ENCODE data around the gene KLHL41.
"Not testable (repeated sequence)": the region's sequence is repeated elsewhere in the genome, so short reads cannot be mapped to it uniquely, and the experiment has no call there.

The KLHL41 gene

GRCh38 chr2:169510496-169510895, 994 bp downstream of the KLHL41 start:
- no peak for DNase-seq (ENCODE audit: low read depth)

GRCh38 chr2:169511818-169512217, 2.3 kb downstream of the KLHL41 start:
- no peak for DNase-seq (ENCODE audit: low read depth)

- DNase-seq (ENCODE audit: low read depth) = peak; percentile 3
These were observed 3.0 kb downstream of the KLHL41 start for GRCh38 chr2:169512525-169512924.

- DNase-seq (ENCODE audit: low read depth) = no peak
These were observed 3.6 kb downstream of the KLHL41 start for GRCh38 chr2:169513094-169513493.

- DNase-seq (ENCODE audit: low read depth) = no peak
These were observed 4.4 kb downstream of the KLHL41 start for GRCh38 chr2:169513926-169514325.

- not testable (repeated sequence) for DNase-seq (ENCODE audit: low read depth)
These were observed 5.3 kb downstream of the KLHL41 start for GRCh38 chr2:169514758-169515157.

GRCh38 chr2:169516488-169516995, 7.0 kb downstream of the KLHL41 start:
- DNase-seq (ENCODE audit: low read depth) = not testable (repeated sequence)

- DNase-seq (ENCODE audit: low read depth) = no peak
These were observed 11.4 kb downstream of the KLHL41 start for GRCh38 chr2:169520896-169521295.

GRCh38 chr2:169523681-169524080, 14.2 kb downstream of the KLHL41 start:
- no peak for DNase-seq (ENCODE audit: low read depth)

- DNase-seq (ENCODE audit: low read depth) = no peak
These were observed 15.9 kb downstream of the KLHL41 start for GRCh38 chr2:169525434-169525833.

- no peak for DNase-seq (ENCODE audit: low read depth)
These were observed 16.9 kb downstream of the KLHL41 start for GRCh38 chr2:169526451-169526850.

GRCh38 chr2:169528271-169528701, 18.8 kb downstream of the KLHL41 start:
- peak; percentile 30 for DNase-seq (ENCODE audit: low read depth)

GRCh38 chr2:169539460-169539859, 30.0 kb downstream of the KLHL41 start:
- DNase-seq (ENCODE audit: low read depth) = not testable (repeated sequence)

GRCh38 chr2:169540146-169540545, 30.6 kb downstream of the KLHL41 start:
- no peak for DNase-seq (ENCODE audit: low read depth)

GRCh38 chr2:169542433-169542832, 32.9 kb downstream of the KLHL41 start:
- DNase-seq (ENCODE audit: low read depth) = no peak

- DNase-seq (ENCODE audit: low read depth) = no peak
These were observed 37.3 kb downstream of the KLHL41 start for GRCh38 chr2:169546756-169547155.

GRCh38 chr2:169561364-169561763, 51.9 kb downstream of the KLHL41 start:
- DNase-seq (ENCODE audit: low read depth) = no peak

- DNase-seq (ENCODE audit: low read depth) = not testable (repeated sequence)
These were observed 52.6 kb downstream of the KLHL41 start for GRCh38 chr2:169562084-169562483.

GRCh38 chr2:169562519-169562918, 53.0 kb downstream of the KLHL41 start:
- DNase-seq (ENCODE audit: low read depth) = no peak

GRCh38 chr2:169565686-169566085, 56.2 kb downstream of the KLHL41 start:
- DNase-seq (ENCODE audit: low read depth) = no peak

GRCh38 chr2:169569948-169570347, 60.4 kb downstream of the KLHL41 start:
- DNase-seq (ENCODE audit: low read depth) = no peak

- DNase-seq (ENCODE audit: low read depth) = not testable (repeated sequence)
These were observed 61.2 kb downstream of the KLHL41 start for GRCh38 chr2:169570752-169571151.

- no peak for DNase-seq (ENCODE audit: low read depth)
These were observed 62.1 kb downstream of the KLHL41 start for GRCh38 chr2:169571571-169571970.

- no peak for DNase-seq (ENCODE audit: low read depth)
These were observed 62.7 kb downstream of the KLHL41 start for GRCh38 chr2:169572189-169572588.

- DNase-seq (ENCODE audit: low read depth) = no peak
These were observed 63.3 kb downstream of the KLHL41 start for GRCh38 chr2:169572821-169573159.
